HG03565 (cell line): Measurements from ENCODE around the gene MRPS7.
A peak's percentile ranks its signal among the peaks of the same experiment; 100 is the strongest.
"Not testable (repeated sequence)": the region's sequence is repeated elsewhere in the genome, so short reads cannot be mapped to it uniquely, and the experiment has no call there.

Experiments used
- ATAC-seq: cut with Tn5 transposase; IDR thresholded peaks from one replicate; pipeline ENCODE4 v1.9.1; 2021; ENCODE audit warnings: mild to moderate bottlenecking, moderate library complexity; ENCODE audit not compliant: unreplicated experiment

MRPS7 gene

GRCh38 chr17:75270218-75270965, 8.7 kb downstream of the MRPS7 start:
- peak; percentile 23 for ATAC-seq

- ATAC-seq = no peak
Measured at GRCh38 chr17:75270966-75271232, 9.2 kb downstream of the MRPS7 start, which contains the start of gene MIF4GD. TSS of gene MIF4GD (minus strand) at chr17:75271231. CDS start at chr17:75270195, 1,036 bp downstream.

GRCh38 chr17:75271233-75271954, 9.7 kb downstream of the MRPS7 start:
- peak; percentile 59 for ATAC-seq

- ATAC-seq = no peak
Measured at GRCh38 chr17:75271955-75272847, 10.5 kb downstream of the MRPS7 start.

GRCh38 chr17:75272848-75273184, 11.1 kb downstream of the MRPS7 start:
- ATAC-seq = no peak

GRCh38 chr17:75273977-75274708, 12.5 kb downstream of the MRPS7 start:
- no peak for ATAC-seq

GRCh38 chr17:75277664-75278071, 16.0 kb downstream of the MRPS7 start:
- no peak for ATAC-seq

GRCh38 chr17:75280189-75280588, 18.5 kb downstream of the MRPS7 start:
- not testable (repeated sequence) for ATAC-seq

- no peak for ATAC-seq
Measured at GRCh38 chr17:75285123-75285522, 23.4 kb downstream of the MRPS7 start.

GRCh38 chr17:75287221-75287620, 25.5 kb downstream of the MRPS7 start:
- no peak for ATAC-seq

GRCh38 chr17:75288359-75288758, 26.7 kb downstream of the MRPS7 start:
- ATAC-seq = no peak

GRCh38 chr17:75288770-75289114, 27.1 kb downstream of the MRPS7 start:
- ATAC-seq = peak; percentile 2

- ATAC-seq = peak; percentile 86
Measured at GRCh38 chr17:75289115-75289831, 27.6 kb downstream of the MRPS7 start, which contains the start of gene SLC25A19. TSS of gene SLC25A19 (minus strand) at chr17:75289433. CDS start at chr17:75286764, 2,669 bp downstream.

- no peak for ATAC-seq
Measured at GRCh38 chr17:75289832-75290337, 28.2 kb downstream of the MRPS7 start.

- ATAC-seq = not testable (repeated sequence)
Measured at GRCh38 chr17:75292810-75293448, 31.2 kb downstream of the MRPS7 start.

- peak; percentile 55 for ATAC-seq
Measured at GRCh38 chr17:75295201-75296158, 33.8 kb downstream of the MRPS7 start.

- no peak for ATAC-seq
Measured at GRCh38 chr17:75300280-75300679, 38.6 kb downstream of the MRPS7 start.

GRCh38 chr17:75301049-75301448, 39.4 kb downstream of the MRPS7 start:
- no peak for ATAC-seq
